Measurements from ENCODE around the gene ZNF695. TPM values are rescaled to one million over a fixed set of nuclear protein-coding genes. Genes with fewer than 3 reads are reported as not detected.
"Not testable (repeated sequence)": the region's sequence is repeated elsewhere in the genome, so short reads cannot be mapped to it uniquely, and the experiment has no call there.

The ZNF695 gene
- total and polyA plus RNA-seq, 4 donors, result not detected

GRCh38 chr1:247024658-247025057 is 16.8 kb upstream of the ZNF695 start:
- H3K27me3 ChIP-seq (ENCODE audit: control insufficient read depth in 1 of 2, insufficient read depth in 2 of 2, low read length in 1 of 2); H3K36me3 ChIP-seq (ENCODE audit: control insufficient read depth in 1 of 2, insufficient read depth in 2 of 2, low read length in 1 of 2); H3K4me1 ChIP-seq (ENCODE audit: control insufficient read depth in 1 of 2, insufficient read depth in 2 of 2, low read length in 2 of 2); H3K9me3 ChIP-seq (ENCODE audit: control insufficient read depth, low read length); DNase-seq; H3K27ac ChIP-seq (ENCODE audit: low read depth in 1 of 2, low read length in 2 of 2); H3K4me3 ChIP-seq (ENCODE audit: low read length in 2 of 2); ATAC-seq (ENCODE audit: low FRiP score); intact Hi-C loops (cut with DNase I): not testable (repeated sequence)
- 77 to 80% methylated on average over 5 of the region's 5 CpGs for WGBS, 2 donors

GRCh38 chr1:247013391-247013790 is 5.5 kb upstream of the ZNF695 start:
- DNase-seq (no peak), ATAC-seq (ENCODE audit: low FRiP score) (no peak)
- Histone ChIP-seq H3K4me3 (ENCODE audit: low read length in 2 of 2) (no peak overlapping the region), H3K27ac (ENCODE audit: low read depth in 1 of 2, low read length in 2 of 2) (no peak overlapping the region), H3K27me3 (ENCODE audit: control insufficient read depth in 1 of 2, insufficient read depth in 2 of 2, low read length in 1 of 2) (no peaks in the 10 kb centered on the region), H3K4me1 (ENCODE audit: control insufficient read depth in 1 of 2, insufficient read depth in 2 of 2, low read length in 2 of 2) (no peaks in the 10 kb centered on the region), H3K9me3 (ENCODE audit: control insufficient read depth, low read length) (peaks cover 1% of the 10 kb centered on the region), H3K36me3 (ENCODE audit: control insufficient read depth in 1 of 2, insufficient read depth in 2 of 2, low read length in 1 of 2) (no peaks in the 10 kb centered on the region)
- 82 to 90% methylated on average over 6 of the region's 6 CpGs for WGBS, 2 donors
- intact Hi-C loops (cut with DNase I), result no loop called here

- intact Hi-C loops (cut with DNase I), result no loop called here
- H3K27ac ChIP-seq (ENCODE audit: low read depth in 1 of 2, low read length in 2 of 2), result no peak overlapping the region
- H3K4me3 ChIP-seq (ENCODE audit: low read length in 2 of 2), result no peak overlapping the region
Observed at GRCh38 chr1:247008406-247008799, 546 bp upstream of the ZNF695 start.

GRCh38 chr1:247004081-247004480 is 3.8 kb downstream of the ZNF695 start:
- H3K4me1 ChIP-seq (ENCODE audit: control insufficient read depth in 1 of 2, insufficient read depth in 2 of 2, low read length in 2 of 2); H3K4me3 ChIP-seq (ENCODE audit: low read length in 2 of 2); DNase-seq; H3K9me3 ChIP-seq (ENCODE audit: control insufficient read depth, low read length); H3K27me3 ChIP-seq (ENCODE audit: control insufficient read depth in 1 of 2, insufficient read depth in 2 of 2, low read length in 1 of 2); H3K27ac ChIP-seq (ENCODE audit: low read depth in 1 of 2, low read length in 2 of 2); ATAC-seq (ENCODE audit: low FRiP score); intact Hi-C loops (cut with DNase I); H3K36me3 ChIP-seq (ENCODE audit: control insufficient read depth in 1 of 2, insufficient read depth in 2 of 2, low read length in 1 of 2): not testable (repeated sequence)
- WGBS, 2 donors, result 98% methylated on average over 6 of the region's 6 CpGs

More at GRCh38 chr1:247008406-247008799, 546 bp upstream of the ZNF695 start:
- peaks cover 2% of the 10 kb centered on the region for H3K9me3 ChIP-seq (ENCODE audit: control insufficient read depth, low read length)
- H3K36me3 ChIP-seq (ENCODE audit: control insufficient read depth in 1 of 2, insufficient read depth in 2 of 2, low read length in 1 of 2), result no peaks in the 10 kb centered on the region
- H3K27me3 ChIP-seq (ENCODE audit: control insufficient read depth in 1 of 2, insufficient read depth in 2 of 2, low read length in 1 of 2), result peaks cover 0 to 2% of the 10 kb centered on the region in 2 donors
- no peaks in the 10 kb centered on the region for H3K4me1 ChIP-seq (ENCODE audit: control insufficient read depth in 1 of 2, insufficient read depth in 2 of 2, low read length in 2 of 2)
- WGBS, 2 donors, result 80 to 82% methylated on average over 13 of the region's 13 CpGs
- DNase-seq (no peak), ATAC-seq (ENCODE audit: low FRiP score) (no peak)

- no peak overlapping the region for H3K4me3 ChIP-seq (ENCODE audit: low read length in 2 of 2)
- intact Hi-C loops (cut with DNase I), result no loop called here
- H3K9me3 ChIP-seq (ENCODE audit: control insufficient read depth, low read length), result peaks cover 7% of the 10 kb centered on the region
- DNase-seq, result no peak
- no peak for ATAC-seq (ENCODE audit: low FRiP score)
- H3K27ac ChIP-seq (ENCODE audit: low read depth in 1 of 2, low read length in 2 of 2), result no peak overlapping the region
- H3K27me3 ChIP-seq (ENCODE audit: control insufficient read depth in 1 of 2, insufficient read depth in 2 of 2, low read length in 1 of 2), result no peaks in the 10 kb centered on the region
- no peaks in the 10 kb centered on the region for H3K4me1 ChIP-seq (ENCODE audit: control insufficient read depth in 1 of 2, insufficient read depth in 2 of 2, low read length in 2 of 2)
- no peaks in the 10 kb centered on the region for H3K36me3 ChIP-seq (ENCODE audit: control insufficient read depth in 1 of 2, insufficient read depth in 2 of 2, low read length in 1 of 2)
- 94 to 97% methylated on average over 2 of the region's 2 CpGs for WGBS, 2 donors
Observed at GRCh38 chr1:246989901-246990300, 18.0 kb downstream of the ZNF695 start.

- H3K27me3 ChIP-seq (ENCODE audit: control insufficient read depth in 1 of 2, insufficient read depth in 2 of 2, low read length in 1 of 2), result no peaks in the 10 kb centered on the region
- ATAC-seq (ENCODE audit: low FRiP score) (no peak), DNase-seq (no peak)
- H3K4me3 ChIP-seq (ENCODE audit: low read length in 2 of 2), result no peak overlapping the region
- no peaks in the 10 kb centered on the region for H3K4me1 ChIP-seq (ENCODE audit: control insufficient read depth in 1 of 2, insufficient read depth in 2 of 2, low read length in 2 of 2)
- H3K9me3 ChIP-seq (ENCODE audit: control insufficient read depth, low read length), result peaks cover 10% of the 10 kb centered on the region
- no peak overlapping the region for H3K27ac ChIP-seq (ENCODE audit: low read depth in 1 of 2, low read length in 2 of 2)
- intact Hi-C loops (cut with DNase I), result no loop called here
- 96 to 97% methylated on average over 4 of the region's 4 CpGs for WGBS, 2 donors
- no peaks in the 10 kb centered on the region for H3K36me3 ChIP-seq (ENCODE audit: control insufficient read depth in 1 of 2, insufficient read depth in 2 of 2, low read length in 1 of 2)
Observed at GRCh38 chr1:246988316-246988715, 19.5 kb downstream of the ZNF695 start.

GRCh38 chr1:246987083-246987690 is 20.7 kb downstream of the ZNF695 start:
- 91 to 97% methylated on average over 1 of the region's 1 CpG for WGBS, 2 donors
- intact Hi-C loops (cut with DNase I), result no loop called here
- H3K4me3 ChIP-seq (ENCODE audit: low read length in 2 of 2), result no peak overlapping the region
- DNase-seq (no peak), ATAC-seq (ENCODE audit: low FRiP score) (no peak)
- no peaks in the 10 kb centered on the region for H3K27me3 ChIP-seq (ENCODE audit: control insufficient read depth in 1 of 2, insufficient read depth in 2 of 2, low read length in 1 of 2)
- no peak overlapping the region for H3K27ac ChIP-seq (ENCODE audit: low read depth in 1 of 2, low read length in 2 of 2)
- no peaks in the 10 kb centered on the region for H3K4me1 ChIP-seq (ENCODE audit: control insufficient read depth in 1 of 2, insufficient read depth in 2 of 2, low read length in 2 of 2)
- H3K36me3 ChIP-seq (ENCODE audit: control insufficient read depth in 1 of 2, insufficient read depth in 2 of 2, low read length in 1 of 2), result no peaks in the 10 kb centered on the region
- peaks cover 11% of the 10 kb centered on the region for H3K9me3 ChIP-seq (ENCODE audit: control insufficient read depth, low read length)

GRCh38 chr1:246978785-246979184 is 29.1 kb downstream of the ZNF695 start:
- ATAC-seq (ENCODE audit: low FRiP score) (no peak), DNase-seq (no peak)
- no peak overlapping the region for H3K4me3 ChIP-seq (ENCODE audit: low read length in 2 of 2)
- peaks cover 3% of the 10 kb centered on the region for H3K9me3 ChIP-seq (ENCODE audit: control insufficient read depth, low read length)
- H3K4me1 ChIP-seq (ENCODE audit: control insufficient read depth in 1 of 2, insufficient read depth in 2 of 2, low read length in 2 of 2), result no peaks in the 10 kb centered on the region
- 98 to 99% methylated on average over 6 of the region's 6 CpGs for WGBS, 2 donors
- no peaks in the 10 kb centered on the region for H3K27me3 ChIP-seq (ENCODE audit: control insufficient read depth in 1 of 2, insufficient read depth in 2 of 2, low read length in 1 of 2)
- H3K27ac ChIP-seq (ENCODE audit: low read depth in 1 of 2, low read length in 2 of 2), result no peak overlapping the region
- H3K36me3 ChIP-seq (ENCODE audit: control insufficient read depth in 1 of 2, insufficient read depth in 2 of 2, low read length in 1 of 2), result no peaks in the 10 kb centered on the region
- intact Hi-C loops (cut with DNase I), result no loop called here

GRCh38 chr1:246978281-246978680 is 29.6 kb downstream of the ZNF695 start:
- intact Hi-C loops (cut with DNase I), result no loop called here
- no peak overlapping the region for H3K27ac ChIP-seq (ENCODE audit: low read depth in 1 of 2, low read length in 2 of 2)
- no peaks in the 10 kb centered on the region for H3K27me3 ChIP-seq (ENCODE audit: control insufficient read depth in 1 of 2, insufficient read depth in 2 of 2, low read length in 1 of 2)
- no peak for DNase-seq
- no peak for ATAC-seq (ENCODE audit: low FRiP score)
- H3K36me3 ChIP-seq (ENCODE audit: control insufficient read depth in 1 of 2, insufficient read depth in 2 of 2, low read length in 1 of 2), result no peaks in the 10 kb centered on the region
- 96 to 97% methylated on average over 2 of the region's 2 CpGs for WGBS, 2 donors
- peaks cover 1% of the 10 kb centered on the region for H3K9me3 ChIP-seq (ENCODE audit: control insufficient read depth, low read length)
- no peaks in the 10 kb centered on the region for H3K4me1 ChIP-seq (ENCODE audit: control insufficient read depth in 1 of 2, insufficient read depth in 2 of 2, low read length in 2 of 2)
- H3K4me3 ChIP-seq (ENCODE audit: low read length in 2 of 2), result no peak overlapping the region

All from aorta (tissue), 5 donors.